Stimulated activated CD4-positive, alpha-beta T cell treated with anti-CD3 and anti-CD28 coated beads, Interleukin-2, amount 100 ng/mL, for 4 hours (primary cell): Measurements from ENCODE around the gene PANK1.

Source experiments
- DNase-seq: peaks from one replicate; pipeline ENCODE4 v3.0.0-alpha.2; 2020; ENCODE audit warnings: low read depth

Gene PANK1

DNA sequence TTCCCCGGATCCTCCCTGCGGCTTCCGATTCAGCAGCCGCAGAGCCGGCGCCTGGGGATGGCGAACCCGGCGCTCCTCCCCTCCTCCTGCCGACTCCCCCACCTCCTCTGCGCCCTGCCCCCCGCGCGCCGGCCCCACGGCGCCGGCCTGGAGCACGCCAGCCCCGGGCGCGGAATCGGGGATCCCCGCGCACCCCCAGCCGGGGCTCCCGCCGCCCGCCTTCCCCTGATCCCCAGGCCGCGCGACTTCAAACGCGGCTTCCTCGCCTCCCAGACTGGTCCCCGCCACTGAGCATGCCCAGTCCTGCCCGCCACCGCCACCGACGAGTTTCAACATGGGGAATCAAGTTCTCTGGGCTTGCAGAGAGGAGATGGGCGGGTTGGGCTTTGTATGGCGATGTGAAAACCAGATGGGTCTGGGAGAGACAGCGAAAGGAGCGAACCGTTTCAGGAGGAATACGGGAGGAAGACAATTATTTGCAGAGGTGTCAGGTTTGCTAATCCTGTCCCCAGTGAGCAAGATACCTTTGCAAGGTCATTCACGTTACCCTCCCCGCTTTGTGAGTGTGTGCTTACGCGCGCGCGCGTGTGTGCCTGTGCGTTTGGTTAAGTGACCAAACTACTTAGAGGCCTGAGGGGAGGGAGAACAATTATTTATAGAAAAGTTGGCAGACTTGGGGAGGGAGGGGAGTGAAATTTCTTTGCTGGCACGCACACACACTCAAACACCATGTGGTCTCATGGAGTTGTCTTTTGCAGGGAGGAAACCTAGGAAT, at the start of gene PANK1:
Gene PANK1 (minus strand): TSS at position 276 of the 775 bp plus-strand sequence. CDS start 351 bp downstream, outside the sequence.
- peak; percentile 43 for DNase-seq

DNA sequence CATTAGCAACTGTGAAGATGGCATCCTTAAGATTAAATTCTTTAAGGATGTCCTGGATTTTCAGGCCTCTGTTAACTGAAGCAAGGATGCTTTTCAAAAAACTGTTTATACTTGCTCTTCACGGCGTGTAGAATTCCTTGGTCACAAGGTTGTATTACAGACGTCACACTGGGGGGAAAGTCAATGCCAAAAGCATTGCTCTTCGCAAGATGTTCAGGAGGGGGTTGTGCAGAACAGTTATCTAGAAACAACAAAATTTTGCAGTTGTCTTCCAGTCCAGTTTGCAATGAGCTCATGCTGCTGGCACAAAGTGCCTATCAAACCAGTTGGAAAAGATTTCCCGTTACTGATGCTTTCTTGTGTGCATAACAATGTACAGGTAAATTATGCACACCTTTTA, 48.1 kb upstream of the PANK1 start:
- DNase-seq, result no peak

DNA sequence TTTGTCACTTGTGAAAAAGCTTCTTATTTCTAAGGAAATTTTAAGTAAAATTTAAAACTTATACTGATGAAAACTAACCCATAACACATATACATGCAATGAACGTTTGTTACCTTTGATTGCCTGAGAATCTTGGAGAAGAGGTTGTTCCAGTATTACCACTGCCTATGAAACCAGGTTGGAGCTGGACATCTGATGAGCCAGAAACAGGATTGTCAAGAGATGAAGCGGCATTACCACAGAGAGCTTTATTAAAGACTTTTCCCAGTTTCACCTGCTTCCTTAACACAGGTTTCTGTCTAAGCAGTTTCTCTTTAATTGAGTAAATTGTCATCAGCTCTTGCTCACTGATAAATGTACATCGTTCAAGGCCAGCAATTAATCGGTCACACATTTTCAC, 47.4 kb upstream of the PANK1 start:
- no peak for DNase-seq

DNA sequence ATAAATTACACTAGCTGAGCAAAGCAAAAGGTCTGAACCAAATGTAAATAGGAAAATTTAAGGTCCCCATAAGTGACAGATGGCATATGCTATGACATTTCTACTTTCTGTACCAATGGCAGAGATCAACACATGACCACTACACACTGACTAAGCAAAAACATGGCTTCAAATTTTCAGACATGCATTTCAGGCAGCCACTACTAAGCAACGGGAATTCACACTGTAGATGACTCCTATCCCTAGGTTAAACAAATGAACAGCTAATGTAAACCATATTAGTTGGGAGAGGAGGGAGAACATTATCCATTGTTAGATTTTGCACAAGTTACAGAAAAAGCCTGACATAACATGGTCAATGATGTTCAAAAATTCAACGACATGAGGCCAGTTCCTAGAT, 45.0 kb upstream of the PANK1 start:
- DNase-seq, result no peak

DNA sequence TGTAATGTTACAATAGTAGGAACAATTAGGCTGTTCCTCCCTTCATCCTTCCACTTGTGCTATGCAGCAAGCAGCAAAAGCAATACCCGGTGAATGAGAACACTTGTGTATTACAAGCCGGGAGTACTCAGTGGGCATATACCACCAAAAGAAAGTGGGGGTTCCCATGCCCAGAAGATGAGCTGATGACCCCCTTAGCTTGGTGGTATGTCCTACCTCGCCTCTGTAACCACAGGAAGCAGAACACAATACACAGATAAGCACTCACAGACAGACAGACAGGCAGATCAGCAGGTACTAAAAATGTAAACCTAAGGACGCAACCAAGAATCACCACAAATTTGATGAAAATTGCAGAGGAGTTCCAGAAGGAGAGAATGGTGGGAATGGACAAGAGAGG, 40.9 kb upstream of the PANK1 start:
- no peak for DNase-seq

DNA sequence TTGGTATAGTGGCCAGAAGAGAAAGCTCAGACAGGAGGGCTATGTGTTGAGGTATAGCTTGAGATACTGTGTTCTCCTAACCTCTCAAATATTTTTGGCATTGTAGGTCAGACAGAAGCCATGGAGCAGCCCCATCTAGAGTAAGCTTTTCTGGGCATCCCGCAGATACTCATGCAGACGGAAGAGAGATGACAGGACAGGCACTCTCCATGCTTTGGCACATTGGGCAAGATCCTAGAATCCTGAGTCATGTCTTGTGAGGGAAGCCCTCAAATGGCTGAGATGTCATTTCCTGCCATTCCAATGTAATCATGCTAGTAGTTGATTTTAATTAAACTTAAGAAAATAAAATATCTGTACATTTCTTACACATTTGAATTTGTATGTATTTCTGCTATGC, 39.6 kb upstream of the PANK1 start:
- DNase-seq, result no peak

DNA sequence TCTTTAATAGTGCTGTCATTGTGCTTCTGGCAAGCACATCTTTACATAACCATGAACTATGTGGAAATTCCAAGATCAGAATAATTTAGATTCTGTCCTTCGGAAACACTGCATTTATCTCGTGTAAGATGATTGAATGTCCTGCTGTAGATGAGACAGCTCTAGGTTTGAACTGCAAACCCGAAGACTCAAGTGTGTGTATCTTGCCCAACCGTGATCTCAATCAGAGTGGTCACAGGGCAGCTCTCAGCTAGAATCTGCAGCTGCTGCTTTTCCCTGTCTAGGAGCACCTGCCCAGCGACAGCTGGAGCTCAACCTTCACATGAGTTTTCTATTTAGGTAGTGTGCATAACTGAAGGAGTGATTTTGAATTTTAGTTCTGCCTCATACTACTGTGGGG, 38.8 kb upstream of the PANK1 start:
- no peak for DNase-seq

DNA sequence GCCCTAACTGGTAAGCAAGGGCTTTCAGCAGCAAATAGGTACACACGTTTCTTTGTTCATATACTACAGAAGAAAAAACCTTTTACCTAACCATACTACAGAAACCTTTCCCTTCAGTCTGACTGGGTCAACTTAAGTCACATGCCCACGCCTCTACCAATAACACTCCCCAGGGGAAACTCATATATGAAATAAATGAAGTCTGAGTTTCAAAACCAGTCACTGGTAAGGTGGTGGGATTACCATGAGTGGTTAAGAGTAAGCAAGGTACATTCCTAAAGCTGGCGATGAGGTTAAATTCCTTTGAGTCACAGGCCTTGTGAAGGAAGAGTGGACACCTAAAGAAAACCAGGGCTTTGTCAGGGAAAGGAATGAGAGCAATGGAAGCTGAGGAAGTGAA, 34.9 kb upstream of the PANK1 start:
- no peak for DNase-seq

DNA sequence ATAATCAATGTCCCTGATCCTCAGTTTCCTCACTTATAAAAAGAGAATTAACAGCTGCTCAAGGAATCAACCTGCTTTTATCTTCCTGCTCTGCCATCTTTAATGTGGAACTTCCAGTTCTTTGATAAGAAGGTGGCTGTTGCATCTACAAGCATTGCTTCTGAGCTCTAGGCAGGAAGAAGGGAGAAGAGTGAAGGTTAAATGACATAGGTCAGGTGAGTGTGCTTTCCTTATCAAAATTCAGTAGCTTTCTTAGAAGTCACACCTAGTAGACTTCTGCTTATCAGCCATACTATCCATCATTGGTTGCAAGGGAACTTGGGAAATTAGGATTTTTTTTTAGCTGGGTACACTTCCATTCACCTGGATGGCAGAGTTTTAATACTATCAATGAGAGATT, 32.3 kb upstream of the PANK1 start:
- DNase-seq, result no peak

DNA sequence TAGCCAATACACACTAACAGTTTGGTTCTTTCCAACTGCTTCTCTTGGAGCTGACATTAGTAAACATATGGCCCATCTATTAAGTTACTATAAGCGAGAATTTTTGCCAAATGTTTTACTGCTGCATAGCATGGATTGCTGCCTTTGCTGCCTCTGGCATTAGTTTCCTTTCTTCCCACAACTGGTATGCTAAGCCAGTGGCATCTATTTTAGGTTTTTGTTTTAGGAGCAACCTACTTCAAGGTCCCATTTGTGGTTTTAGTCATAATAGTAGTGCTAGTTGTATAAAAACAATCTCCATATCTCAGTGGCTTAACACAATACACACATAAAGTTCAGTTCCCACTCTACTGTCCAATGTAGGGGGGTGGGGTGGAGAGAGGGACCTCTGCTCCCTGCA, 25.9 kb upstream of the PANK1 start:
- DNase-seq, result no peak

DNA sequence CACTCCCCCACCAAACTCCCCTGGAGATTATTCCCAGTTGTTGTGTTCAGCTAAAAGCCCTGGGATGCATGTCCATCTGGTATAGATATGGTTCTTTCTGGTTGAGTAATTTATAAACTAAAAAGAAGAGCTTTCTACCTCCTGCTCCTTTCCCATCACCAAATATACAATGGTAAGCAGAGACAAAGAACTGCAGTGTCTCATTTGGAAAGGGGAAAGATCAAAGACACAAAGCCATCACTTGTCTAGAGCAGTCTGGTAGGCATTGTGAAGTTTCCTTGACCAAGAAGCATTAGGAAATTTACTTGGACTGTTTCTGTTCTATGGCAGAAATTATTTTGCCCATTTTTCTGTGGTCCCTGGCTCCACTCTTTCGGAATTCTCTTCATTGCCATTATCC, 24.9 kb upstream of the PANK1 start:
- no peak for DNase-seq

DNA sequence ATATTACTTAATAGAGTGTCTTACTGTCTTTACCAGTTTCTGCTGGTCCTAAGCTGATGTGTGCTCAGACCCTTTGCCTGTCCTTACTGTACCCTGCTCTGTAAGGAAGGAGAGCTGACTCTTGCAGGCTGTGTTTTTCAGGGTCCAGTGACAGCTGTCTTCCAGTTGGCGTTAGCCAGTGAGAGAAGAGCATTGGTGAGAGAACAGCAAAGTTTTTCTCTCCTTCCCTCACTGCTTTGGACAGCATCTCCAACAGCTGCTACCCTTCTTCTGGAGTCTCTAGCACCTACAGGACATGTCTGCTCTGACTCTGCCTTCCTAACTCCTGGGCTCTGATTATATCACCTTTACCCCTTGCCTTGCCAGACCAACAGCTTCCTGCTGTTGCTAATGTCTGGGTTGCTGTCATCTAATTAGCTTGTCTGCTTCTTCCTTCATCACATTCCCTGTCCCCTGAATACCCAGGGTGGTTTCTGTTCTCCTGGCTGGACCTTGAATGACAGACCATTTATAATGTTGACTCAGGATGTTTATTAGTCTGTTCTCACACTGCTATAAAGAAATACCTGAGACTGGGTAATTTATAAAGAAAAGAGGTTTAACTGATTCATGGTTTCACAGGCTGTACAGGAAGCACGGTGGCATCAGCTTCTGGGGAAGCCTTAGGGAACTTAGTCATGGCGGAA, 23.5 kb upstream of the PANK1 start:
- no peak for DNase-seq

DNA sequence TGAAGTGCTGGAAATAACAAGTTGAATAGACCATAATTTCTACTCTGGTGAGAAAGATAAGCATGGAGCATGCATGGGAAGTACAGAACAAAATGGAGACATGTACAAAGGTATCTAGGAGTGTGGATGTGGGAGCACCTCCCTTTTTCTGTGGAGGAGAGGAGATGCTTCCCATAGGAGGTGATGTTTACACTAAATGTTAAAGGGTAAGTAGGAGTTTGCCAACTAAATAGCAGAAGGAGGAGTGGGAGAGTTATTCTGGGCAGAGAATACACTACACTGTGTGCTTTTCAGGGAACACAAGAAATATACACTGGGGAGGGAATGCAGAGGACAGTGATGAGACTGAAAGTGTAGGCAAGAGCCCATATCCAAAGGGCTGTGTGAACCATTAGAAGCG, 21.1 kb upstream of the PANK1 start:
- DNase-seq, result no peak

DNA sequence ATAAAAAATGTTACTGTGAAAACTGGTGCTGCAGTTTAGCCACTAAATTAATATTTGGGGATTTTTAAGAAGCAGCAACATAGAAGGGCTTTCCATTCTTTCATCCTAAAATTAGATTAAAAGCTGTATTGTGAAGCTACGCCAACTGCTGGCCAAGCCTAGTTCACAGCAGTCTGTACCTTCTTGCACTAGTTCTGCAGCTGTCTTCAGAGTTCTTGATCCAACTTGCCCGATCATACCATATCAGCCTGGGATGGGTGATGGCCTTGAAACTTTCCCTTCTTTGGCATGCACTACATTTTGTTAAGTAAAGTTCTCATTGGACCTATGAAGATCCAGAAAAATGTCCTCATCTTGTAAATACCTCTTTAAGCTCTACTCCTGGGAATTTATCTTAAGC, 20.3 kb upstream of the PANK1 start:
- DNase-seq, result no peak

DNA sequence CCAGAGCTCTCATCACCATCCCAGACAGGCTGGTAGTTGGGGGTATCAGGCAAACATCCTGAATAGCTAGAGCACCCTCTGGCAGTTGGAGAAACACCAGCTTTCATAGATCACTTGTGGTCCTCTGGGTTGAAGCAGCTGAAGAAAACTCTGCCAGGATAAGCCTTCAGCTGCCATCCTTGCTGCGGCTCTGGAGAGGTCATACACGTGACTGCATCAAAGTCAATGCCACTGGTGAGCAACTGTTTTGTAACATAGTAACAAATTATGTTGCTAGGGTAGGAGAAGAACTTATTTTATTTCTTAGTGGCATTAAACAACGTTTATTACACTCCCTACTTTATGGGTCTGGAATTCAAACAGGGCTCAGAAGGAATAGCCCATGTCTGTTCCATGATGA, 19.2 kb upstream of the PANK1 start:
- no peak for DNase-seq

DNA sequence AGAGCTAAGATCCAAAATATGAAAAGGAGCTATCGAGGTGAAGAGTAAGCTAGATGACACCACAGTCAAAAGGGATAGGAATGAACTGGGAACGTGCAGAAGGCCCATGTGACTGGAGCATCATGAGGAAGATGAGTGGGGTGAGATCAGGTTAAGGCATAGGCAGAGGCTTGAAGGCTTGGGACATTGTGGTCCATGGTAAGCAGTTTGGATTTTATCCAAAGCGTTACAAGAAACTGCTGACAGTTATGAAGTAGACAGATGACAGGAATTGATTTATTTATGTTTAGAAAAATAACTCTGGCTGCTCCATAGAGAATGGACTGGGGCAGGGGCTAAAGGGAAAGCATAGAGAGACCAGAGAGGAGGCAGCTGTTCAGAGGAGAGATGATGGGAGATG, 18.1 kb upstream of the PANK1 start:
- no peak for DNase-seq

DNA sequence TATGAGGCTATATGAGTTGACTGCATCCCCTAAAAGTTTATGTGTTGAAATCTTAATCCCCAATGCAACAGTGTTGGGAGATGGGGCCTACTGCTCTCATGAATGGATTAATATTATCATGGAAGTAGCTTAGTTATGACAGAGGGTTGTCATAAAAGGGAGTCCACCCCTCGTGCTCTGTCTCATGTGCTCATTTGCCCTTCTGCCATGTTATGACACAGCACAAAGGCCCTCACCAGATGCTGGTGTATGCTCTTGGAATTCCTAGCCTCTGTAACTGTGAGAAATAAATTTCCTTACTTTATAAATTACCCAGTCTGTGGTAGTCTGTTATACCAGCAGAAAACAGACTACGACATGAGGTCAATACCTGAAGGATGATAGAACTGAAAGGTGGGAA, 17.6 kb upstream of the PANK1 start:
- no peak for DNase-seq

DNA sequence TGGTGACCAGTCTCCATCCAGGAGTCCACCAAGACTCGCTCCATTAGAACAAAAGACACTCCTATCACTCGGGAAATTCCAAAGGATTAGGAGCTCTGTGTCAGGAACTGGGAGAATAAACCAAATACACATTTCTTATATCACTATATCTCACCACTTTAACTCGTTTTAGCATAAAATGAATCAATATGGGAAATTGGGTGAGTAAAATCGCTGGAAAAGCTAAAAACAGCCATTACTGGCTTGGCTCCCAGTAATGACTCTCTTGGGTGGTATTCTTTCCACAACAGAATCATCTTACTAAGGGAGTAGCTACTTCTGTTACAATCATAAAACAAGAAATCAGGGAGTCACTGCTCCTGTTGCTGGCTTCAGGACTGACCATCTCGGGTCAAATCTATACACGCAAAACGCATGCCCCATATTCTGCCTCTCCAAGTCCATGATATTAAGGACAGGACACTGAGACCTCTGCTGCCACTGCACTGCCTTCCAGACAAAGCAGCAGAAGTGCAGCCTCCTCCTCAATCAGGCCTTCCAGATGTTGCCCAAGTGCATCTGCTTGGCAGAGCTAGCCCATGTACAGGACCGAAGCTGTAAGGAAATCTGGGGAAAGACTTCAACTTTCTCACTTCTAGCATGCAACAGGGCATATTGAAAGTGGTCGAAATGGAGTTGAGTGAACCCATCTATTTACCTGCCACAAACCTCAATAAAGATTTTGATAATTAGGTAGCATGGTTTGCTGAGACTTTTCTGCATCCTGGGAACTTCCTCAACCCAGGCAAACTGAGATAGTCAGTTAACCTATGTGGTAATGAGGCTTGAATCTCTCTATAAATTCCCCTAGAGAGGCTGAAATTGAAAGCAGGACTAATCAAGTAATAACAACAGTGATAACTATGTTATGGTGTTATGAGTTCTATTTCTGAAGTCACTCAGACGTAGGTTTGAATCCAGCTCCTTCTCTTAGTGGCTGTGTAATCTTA, 14.4 kb upstream of the PANK1 start:
- no peak for DNase-seq

DNA sequence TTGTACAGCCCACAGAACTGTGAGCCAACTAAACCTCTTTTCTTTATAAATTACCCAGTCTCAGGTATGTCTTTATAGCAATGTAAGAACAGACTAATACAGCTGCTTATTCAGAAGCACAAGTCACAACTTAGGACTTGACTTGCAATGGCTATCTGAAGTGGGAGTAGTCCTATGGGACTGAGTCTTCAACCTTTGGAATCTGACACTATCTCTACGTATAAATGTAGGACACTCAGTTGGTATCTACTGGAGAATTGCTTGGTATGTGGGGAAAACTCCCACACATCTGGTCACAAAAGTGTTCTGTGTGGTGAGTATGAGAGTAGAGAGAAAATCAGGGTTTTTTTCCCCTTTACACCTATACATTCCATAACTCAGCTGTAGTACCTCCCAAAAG, 12.3 kb upstream of the PANK1 start:
- DNase-seq, result no peak

DNA sequence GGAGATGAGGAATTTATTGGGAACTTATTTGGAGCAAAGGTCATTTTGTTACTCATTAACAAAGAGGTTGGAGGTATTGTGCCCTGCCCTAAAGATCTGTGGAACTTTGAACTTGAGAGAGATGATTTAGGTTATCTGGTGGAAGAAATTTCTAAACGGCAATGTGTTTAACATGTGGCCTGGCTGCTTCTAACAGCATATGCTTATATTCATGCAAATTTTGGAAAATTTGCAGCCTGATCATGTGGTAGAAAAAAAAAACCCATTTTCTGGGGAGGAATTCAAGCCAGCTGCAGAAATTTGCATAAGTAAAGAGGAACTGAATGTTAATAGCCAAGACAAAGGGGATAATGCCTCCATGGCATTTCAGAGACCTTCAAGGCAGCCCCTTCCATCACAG, 10.7 kb upstream of the PANK1 start:
- no peak for DNase-seq

DNA sequence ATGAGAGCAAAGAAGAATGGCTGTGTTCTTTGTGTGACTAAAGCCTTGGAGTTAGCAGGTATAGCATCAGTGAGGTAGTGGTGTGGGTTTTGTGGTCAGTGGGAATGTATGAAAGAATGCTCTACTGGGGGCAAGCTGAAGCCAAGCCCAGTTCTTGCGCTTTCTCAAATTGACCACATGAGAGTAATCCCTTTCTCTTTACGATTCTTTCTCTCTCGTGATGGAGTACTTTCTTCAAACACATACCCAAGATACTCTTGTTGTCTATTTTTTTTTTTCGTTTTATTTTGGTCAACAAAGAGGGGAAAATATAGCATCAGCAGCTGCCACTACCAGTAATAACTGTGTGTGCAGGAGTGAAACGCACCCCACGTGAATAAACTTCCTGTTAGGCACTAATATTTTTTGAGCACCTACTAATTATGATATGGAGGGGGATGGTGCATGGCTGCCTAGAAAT, 8.4 kb upstream of the PANK1 start:
- no peak for DNase-seq

DNA sequence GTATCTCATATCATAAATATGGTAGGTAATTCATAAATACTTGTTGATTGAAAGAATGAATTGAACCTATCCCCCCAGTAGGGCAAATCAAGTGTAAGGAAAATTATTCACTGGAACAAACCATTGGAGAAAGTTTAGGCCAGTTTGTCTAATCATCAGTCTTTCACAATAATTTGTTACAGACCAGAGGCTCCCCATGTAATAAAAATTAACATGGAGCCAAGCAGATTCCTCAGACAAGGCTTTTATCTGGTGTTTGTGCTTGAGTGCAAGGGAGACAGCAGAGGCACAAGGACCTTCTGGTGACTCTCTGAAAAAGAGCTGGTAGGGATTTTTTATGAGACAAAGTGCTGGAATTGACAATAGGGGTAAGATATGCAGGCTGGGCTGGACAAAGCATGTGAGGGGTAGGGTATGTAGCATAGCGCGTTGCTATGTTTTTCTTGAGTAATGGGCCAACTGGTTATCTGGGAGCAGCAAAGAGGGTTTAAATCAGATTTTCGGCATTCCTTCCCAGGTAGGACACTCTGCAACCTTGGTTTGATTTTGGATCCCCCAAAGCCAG, 7.8 kb upstream of the PANK1 start:
- DNase-seq, result no peak
